Stimulated activated CD8-positive, alpha-beta memory T cell treated with anti-CD3 and anti-CD28 coated beads, Interleukin-15, amount 100 ng/mL, for 24 hours (primary cell): ENCODE results near the gene FNDC3A.
"Not testable (repeated sequence)": the region's sequence is repeated elsewhere in the genome, so short reads cannot be mapped to it uniquely, and the experiment has no call there.

Experiments
- DNase-seq: peaks from one replicate; pipeline ENCODE4 v3.0.0-alpha.2; 2020; ENCODE audit warnings: low read depth

The FNDC3A gene

GRCh38 chr13:49097374-49097773 is 121.7 kb downstream of the FNDC3A start:
- DNase-seq, result no peak

- DNase-seq, result no peak
These were observed 122.5 kb downstream of the FNDC3A start for GRCh38 chr13:49098198-49098597.

- DNase-seq, result no peak
These were observed 123.2 kb downstream of the FNDC3A start for GRCh38 chr13:49098771-49099512.

- DNase-seq, result no peak
These were observed 123.8 kb downstream of the FNDC3A start for GRCh38 chr13:49099513-49099877.

- no peak for DNase-seq
These were observed 125.2 kb downstream of the FNDC3A start for GRCh38 chr13:49100637-49101570.

- DNase-seq, result no peak
These were observed 132.5 kb downstream of the FNDC3A start for GRCh38 chr13:49108196-49108595.

GRCh38 chr13:49110122-49110912 is 134.6 kb downstream of the FNDC3A start:
- DNase-seq, result peak; percentile 28

- no peak for DNase-seq
These were observed 135.1 kb downstream of the FNDC3A start for GRCh38 chr13:49110913-49111170.

- DNase-seq, result no peak
These were observed 137.2 kb downstream of the FNDC3A start for GRCh38 chr13:49112782-49113525.

- DNase-seq, result no peak
These were observed 138.0 kb downstream of the FNDC3A start for GRCh38 chr13:49113526-49114286.

GRCh38 chr13:49116873-49117272 is 141.2 kb downstream of the FNDC3A start:
- no peak for DNase-seq

- not testable (repeated sequence) for DNase-seq
These were observed 142.7 kb downstream of the FNDC3A start for GRCh38 chr13:49118455-49118854.

- DNase-seq, result no peak
These were observed 149.1 kb downstream of the FNDC3A start for GRCh38 chr13:49124693-49125304.

- DNase-seq, result no peak
These were observed 150.3 kb downstream of the FNDC3A start for GRCh38 chr13:49125964-49126524.

- DNase-seq, result no peak
These were observed 156.8 kb downstream of the FNDC3A start for GRCh38 chr13:49132479-49133002.

GRCh38 chr13:49134305-49134704 is 158.6 kb downstream of the FNDC3A start:
- no peak for DNase-seq

GRCh38 chr13:49137138-49137643 is 161.5 kb downstream of the FNDC3A start:
- DNase-seq, result not testable (repeated sequence)

- DNase-seq, result no peak
These were observed 165.3 kb downstream of the FNDC3A start for GRCh38 chr13:49140910-49141611.

- DNase-seq, result no peak
These were observed 171.2 kb downstream of the FNDC3A start for GRCh38 chr13:49146950-49147355.
